HepG2 (cell line): Measurements from ENCODE around the gene PCBP1. TPM values are rescaled to one million over a fixed set of nuclear protein-coding genes. Genes with fewer than 3 reads are reported as not detected.

ENCODE experiments used
- ETV5 ChIP-seq: IDR thresholded peaks from 2 replicates; pipeline ENCODE4 v1.6.1; 2018; ENCODE audit warnings: missing biosample characterization, missing genetic modification reagents, inconsistent platforms, borderline replicate concordance
- FOXP1 ChIP-seq, 2 experiments: fragments of 450-650 bp in 1 of 2; IDR thresholded peaks; 2 replicates each; pipeline ENCODE4 v1.6.1; 2017 to 2018; ENCODE audit warnings: antibody characterized with exemption in 1 of 2
- HNF4A ChIP-seq: sonication (generic); formaldehyde crosslinking; IDR thresholded peaks from 2 replicates; pipeline ENCODE4 v1.4.0; 2020; ENCODE audit warnings: missing genetic modification reagents
- RARA ChIP-seq: IDR thresholded peaks from 2 replicates; pipeline ENCODE4 v1.6.1; 2016; ENCODE audit warnings: missing genetic modification reagents, missing compliant biosample characterization
- SIX4 ChIP-seq: sonication (generic); formaldehyde crosslinking; IDR thresholded peaks from 2 replicates; pipeline ENCODE4 v1.4.0; 2020; ENCODE audit warnings: missing genetic modification reagents
- SRSF9 ChIP-seq: fragments of 200-400 bp; formaldehyde crosslinking; IDR thresholded peaks from 2 replicates; pipeline ENCODE4 v1.6.1; 2018; ENCODE audit warnings: borderline replicate concordance, mild to moderate bottlenecking, low read depth, low read length; ENCODE audit not compliant: insufficient read depth, poor library complexity, severe bottlenecking
- THAP7 ChIP-seq: sonication (generic); formaldehyde crosslinking; IDR thresholded peaks from 2 replicates; pipeline ENCODE4 v1.8.1; 2023; ENCODE audit warnings: mild to moderate bottlenecking, missing genetic modification reagents
- ZFX ChIP-seq: sonication (generic); formaldehyde crosslinking; IDR thresholded peaks from 2 replicates; pipeline ENCODE4 v1.4.0; 2020; ENCODE audit warnings: mild to moderate bottlenecking, low read depth, missing genetic modification reagents, moderate library complexity
- ZNF292 ChIP-seq: sonication (generic); formaldehyde crosslinking; IDR thresholded peaks from 2 replicates; pipeline ENCODE4 v1.8.1; 2022; ENCODE audit warnings: mild to moderate bottlenecking, low read depth, missing genetic modification reagents, borderline replicate concordance
- ZNF354B ChIP-seq: sonication (generic); formaldehyde crosslinking; IDR thresholded peaks from 2 replicates; pipeline ENCODE4 v1.8.0; 2022; ENCODE audit warnings: mild to moderate bottlenecking, missing genetic modification reagents
- polyA plus RNA-seq, 8 experiments: library from polyadenylated mRNA; depleted of rRNA in 3 of 8; stranded (reverse) in 7 of 8; unstranded in 1 of 8; fragments of >200 nt; fragmentation: Illumina TruSeq in 4 of 8; extraction: Trizol in 4 of 8; gene quantifications; 2 replicates each; pipeline versions ENCODE4 v1.2.1 to v1.2.3, GENCODE V29; 2011 to 2016; ENCODE audit warnings: low read depth in 4 of 8, missing spikeins in 1 of 8, mixed read lengths in 1 of 8; ENCODE audit not compliant: insufficient read depth in 1 of 8
- total RNA-seq, 5 experiments: library from RNA; depleted of rRNA; stranded (reverse); fragments of >200 nt; fragmentation: Illumina TruSeq; extraction: Trizol; gene quantifications; 2 replicates each; pipeline ENCODE4 v1.2.3, GENCODE V29; 2016; ENCODE audit warnings: low read depth in 1 of 5
- TF ChIP-seq, protein P1 (sequence below): sonication (generic); formaldehyde crosslinking; IDR thresholded peaks from 2 replicates; pipeline ENCODE4 v1.4.0; 2020; ENCODE audit warnings: missing genetic modification reagents, borderline replicate concordance
- TF ChIP-seq, protein P2 (sequence below): sonication (generic); formaldehyde crosslinking; IDR thresholded peaks from 2 replicates; pipeline ENCODE4 v1.4.0; 2020; ENCODE audit warnings: mild to moderate bottlenecking, missing genetic modification reagents
- TF ChIP-seq, protein P3 (sequence below): sonication (generic); formaldehyde crosslinking; IDR thresholded peaks from 2 replicates; pipeline ENCODE4 v1.4.0; 2020; ENCODE audit warnings: missing genetic modification reagents
- TF ChIP-seq, protein P4 (sequence below): sonication (generic); formaldehyde crosslinking; conservative IDR thresholded peaks from 2 replicates; pipeline ENCODE4 v1.4.0; 2020; ENCODE audit warnings: mild to moderate bottlenecking, missing genetic modification reagents, moderate library complexity

PCBP1 gene
- total and polyA plus RNA-seq, 2 of the 13 experiments (the other 11 are each of a cell fraction or from before 2014, with no cell fraction given), result 32.0 to 137 TPM

DNA sequence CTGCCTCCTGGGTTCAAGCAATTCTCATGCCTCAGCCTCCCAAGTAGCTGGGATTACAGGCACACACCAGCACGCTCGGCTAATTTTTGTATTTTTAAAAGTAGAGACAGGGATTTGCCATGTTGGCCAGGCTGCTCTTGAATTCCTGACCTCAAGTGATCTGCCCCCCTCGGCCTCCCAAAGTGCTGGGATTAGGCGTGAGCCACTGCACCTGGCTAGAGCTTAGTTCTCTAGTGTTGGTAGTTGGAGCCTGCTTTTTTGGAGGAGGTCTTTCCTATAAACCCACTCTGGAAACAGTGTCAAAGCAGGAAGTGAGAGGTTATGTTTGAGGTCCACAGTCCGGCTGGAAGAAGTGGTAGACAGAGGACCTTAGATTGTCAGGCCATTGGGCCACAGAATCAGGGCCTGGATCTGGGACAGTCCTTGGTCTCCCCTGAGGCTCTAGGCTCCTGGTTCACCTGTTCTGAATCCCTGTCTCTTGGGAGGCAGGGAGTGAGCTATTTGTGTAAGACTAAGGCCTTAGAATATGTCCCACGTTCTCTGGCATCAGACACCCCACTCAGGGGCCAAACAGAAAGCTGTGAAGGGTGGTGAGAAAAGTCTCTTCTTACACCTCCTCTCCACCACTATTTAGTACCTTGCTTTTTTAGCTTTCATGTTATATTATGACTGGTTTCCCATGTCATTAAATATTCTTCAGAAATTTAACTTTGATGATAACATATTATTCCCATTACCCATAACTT lies 34.5 kb downstream of the PCBP1 start (continued):
- TF ChIP-seq SRSF9 (no peak), RARA (CRISPR knock-in tag) (0 out of 2 replicates have a peak, but pooled peaks have one; percentile 7), HNF4A (peak; percentile 67), THAP7 (CRISPR knock-in tag) (0 out of 2 replicates have a peak, but pooled peaks have one; percentile 39), FOXP1 (IDR thresholded peaks at IDR 0.05) (no peak), FOXP1 (CRISPR knock-in tag; IDR thresholded peaks at IDR 0.05) (no peak), ZNF354B (CRISPR knock-in tag) (no peak), ZFX (peak; percentile 51), ETV5 (CRISPR knock-in tag) (peak; percentile 62; the same call in 1 of the 2 replicates), ZNF292 (CRISPR knock-in tag) (peak; percentile 57; the same call in 1 of the 2 replicates), SIX4 (CRISPR knock-in tag) (no peak)
- TF ChIP-seq, protein P1, sequence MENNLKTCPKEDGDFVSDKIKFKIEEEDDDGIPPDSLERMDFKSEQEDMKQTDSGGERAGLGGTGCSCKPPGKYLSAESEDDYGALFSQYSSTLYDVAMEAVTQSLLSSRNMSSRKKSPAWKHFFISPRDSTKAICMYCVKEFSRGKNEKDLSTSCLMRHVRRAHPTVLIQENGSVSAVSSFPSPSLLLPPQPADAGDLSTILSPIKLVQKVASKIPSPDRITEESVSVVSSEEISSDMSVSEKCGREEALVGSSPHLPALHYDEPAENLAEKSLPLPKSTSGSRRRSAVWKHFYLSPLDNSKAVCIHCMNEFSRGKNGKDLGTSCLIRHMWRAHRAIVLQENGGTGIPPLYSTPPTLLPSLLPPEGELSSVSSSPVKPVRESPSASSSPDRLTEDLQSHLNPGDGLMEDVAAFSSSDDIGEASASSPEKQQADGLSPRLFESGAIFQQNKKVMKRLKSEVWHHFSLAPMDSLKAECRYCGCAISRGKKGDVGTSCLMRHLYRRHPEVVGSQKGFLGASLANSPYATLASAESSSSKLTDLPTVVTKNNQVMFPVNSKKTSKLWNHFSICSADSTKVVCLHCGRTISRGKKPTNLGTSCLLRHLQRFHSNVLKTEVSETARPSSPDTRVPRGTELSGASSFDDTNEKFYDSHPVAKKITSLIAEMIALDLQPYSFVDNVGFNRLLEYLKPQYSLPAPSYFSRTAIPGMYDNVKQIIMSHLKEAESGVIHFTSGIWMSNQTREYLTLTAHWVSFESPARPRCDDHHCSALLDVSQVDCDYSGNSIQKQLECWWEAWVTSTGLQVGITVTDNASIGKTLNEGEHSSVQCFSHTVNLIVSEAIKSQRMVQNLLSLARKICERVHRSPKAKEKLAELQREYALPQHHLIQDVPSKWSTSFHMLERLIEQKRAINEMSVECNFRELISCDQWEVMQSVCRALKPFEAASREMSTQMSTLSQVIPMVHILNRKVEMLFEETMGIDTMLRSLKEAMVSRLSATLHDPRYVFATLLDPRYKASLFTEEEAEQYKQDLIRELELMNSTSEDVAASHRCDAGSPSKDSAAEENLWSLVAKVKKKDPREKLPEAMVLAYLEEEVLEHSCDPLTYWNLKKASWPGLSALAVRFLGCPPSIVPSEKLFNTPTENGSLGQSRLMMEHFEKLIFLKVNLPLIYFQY (CRISPR knock-in tag), result no peak
- TF ChIP-seq, protein P2, sequence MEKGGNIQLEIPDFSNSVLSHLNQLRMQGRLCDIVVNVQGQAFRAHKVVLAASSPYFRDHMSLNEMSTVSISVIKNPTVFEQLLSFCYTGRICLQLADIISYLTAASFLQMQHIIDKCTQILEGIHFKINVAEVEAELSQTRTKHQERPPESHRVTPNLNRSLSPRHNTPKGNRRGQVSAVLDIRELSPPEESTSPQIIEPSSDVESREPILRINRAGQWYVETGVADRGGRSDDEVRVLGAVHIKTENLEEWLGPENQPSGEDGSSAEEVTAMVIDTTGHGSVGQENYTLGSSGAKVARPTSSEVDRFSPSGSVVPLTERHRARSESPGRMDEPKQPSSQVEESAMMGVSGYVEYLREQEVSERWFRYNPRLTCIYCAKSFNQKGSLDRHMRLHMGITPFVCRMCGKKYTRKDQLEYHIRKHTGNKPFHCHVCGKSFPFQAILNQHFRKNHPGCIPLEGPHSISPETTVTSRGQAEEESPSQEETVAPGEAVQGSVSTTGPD (CRISPR knock-in tag), result no peak
- TF ChIP-seq, protein P3, sequence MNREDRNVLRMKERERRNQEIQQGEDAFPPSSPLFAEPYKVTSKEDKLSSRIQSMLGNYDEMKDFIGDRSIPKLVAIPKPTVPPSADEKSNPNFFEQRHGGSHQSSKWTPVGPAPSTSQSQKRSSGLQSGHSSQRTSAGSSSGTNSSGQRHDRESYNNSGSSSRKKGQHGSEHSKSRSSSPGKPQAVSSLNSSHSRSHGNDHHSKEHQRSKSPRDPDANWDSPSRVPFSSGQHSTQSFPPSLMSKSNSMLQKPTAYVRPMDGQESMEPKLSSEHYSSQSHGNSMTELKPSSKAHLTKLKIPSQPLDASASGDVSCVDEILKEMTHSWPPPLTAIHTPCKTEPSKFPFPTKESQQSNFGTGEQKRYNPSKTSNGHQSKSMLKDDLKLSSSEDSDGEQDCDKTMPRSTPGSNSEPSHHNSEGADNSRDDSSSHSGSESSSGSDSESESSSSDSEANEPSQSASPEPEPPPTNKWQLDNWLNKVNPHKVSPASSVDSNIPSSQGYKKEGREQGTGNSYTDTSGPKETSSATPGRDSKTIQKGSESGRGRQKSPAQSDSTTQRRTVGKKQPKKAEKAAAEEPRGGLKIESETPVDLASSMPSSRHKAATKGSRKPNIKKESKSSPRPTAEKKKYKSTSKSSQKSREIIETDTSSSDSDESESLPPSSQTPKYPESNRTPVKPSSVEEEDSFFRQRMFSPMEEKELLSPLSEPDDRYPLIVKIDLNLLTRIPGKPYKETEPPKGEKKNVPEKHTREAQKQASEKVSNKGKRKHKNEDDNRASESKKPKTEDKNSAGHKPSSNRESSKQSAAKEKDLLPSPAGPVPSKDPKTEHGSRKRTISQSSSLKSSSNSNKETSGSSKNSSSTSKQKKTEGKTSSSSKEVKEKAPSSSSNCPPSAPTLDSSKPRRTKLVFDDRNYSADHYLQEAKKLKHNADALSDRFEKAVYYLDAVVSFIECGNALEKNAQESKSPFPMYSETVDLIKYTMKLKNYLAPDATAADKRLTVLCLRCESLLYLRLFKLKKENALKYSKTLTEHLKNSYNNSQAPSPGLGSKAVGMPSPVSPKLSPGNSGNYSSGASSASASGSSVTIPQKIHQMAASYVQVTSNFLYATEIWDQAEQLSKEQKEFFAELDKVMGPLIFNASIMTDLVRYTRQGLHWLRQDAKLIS (CRISPR knock-in tag), result no peak
- TF ChIP-seq, protein P4, sequence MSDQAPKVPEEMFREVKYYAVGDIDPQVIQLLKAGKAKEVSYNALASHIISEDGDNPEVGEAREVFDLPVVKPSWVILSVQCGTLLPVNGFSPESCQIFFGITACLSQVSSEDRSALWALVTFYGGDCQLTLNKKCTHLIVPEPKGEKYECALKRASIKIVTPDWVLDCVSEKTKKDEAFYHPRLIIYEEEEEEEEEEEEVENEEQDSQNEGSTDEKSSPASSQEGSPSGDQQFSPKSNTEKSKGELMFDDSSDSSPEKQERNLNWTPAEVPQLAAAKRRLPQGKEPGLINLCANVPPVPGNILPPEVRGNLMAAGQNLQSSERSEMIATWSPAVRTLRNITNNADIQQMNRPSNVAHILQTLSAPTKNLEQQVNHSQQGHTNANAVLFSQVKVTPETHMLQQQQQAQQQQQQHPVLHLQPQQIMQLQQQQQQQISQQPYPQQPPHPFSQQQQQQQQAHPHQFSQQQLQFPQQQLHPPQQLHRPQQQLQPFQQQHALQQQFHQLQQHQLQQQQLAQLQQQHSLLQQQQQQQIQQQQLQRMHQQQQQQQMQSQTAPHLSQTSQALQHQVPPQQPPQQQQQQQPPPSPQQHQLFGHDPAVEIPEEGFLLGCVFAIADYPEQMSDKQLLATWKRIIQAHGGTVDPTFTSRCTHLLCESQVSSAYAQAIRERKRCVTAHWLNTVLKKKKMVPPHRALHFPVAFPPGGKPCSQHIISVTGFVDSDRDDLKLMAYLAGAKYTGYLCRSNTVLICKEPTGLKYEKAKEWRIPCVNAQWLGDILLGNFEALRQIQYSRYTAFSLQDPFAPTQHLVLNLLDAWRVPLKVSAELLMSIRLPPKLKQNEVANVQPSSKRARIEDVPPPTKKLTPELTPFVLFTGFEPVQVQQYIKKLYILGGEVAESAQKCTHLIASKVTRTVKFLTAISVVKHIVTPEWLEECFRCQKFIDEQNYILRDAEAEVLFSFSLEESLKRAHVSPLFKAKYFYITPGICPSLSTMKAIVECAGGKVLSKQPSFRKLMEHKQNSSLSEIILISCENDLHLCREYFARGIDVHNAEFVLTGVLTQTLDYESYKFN, result peak; percentile 49; the same call in 1 of the 2 replicates
